Adrenal gland (tissue), 12 donors: ENCODE measurements around the gene EYS. TPM values are rescaled to one million over a fixed set of nuclear protein-coding genes. Genes with fewer than 3 reads are reported as not detected.

Source experiments
- DNase-seq, 7 donors: peaks; one replicate each; pipeline ENCODE4 v3.0.0-alpha.2; 2019 to 2020
- H3K27ac ChIP-seq, 5 donors: fragments of 200-600 bp; sonication (generic) in 4 of 5; 1 replicate in 3 of 5; 2 replicates in 2 of 5; pipeline versions ENCODE4 v1.5.1 to v1.8.0; 2016 to 2020; ENCODE audit warnings: mild to moderate bottlenecking in 1 of 5
- H3K27me3 ChIP-seq: fragments of 200-600 bp; 2 replicates; pipeline ENCODE4 v1.8.0; 2021
- H3K36me3 ChIP-seq, 2 donors: fragments of 200-600 bp; replicated peaks in 1 of 2; 1 replicate in 1 of 2; 2 replicates in 1 of 2; pipeline versions ENCODE4 v1.5.1 to v1.8.0; 2018 to 2022
- H3K4me1 ChIP-seq, 2 donors: fragments of 200-600 bp; replicated peaks in 1 of 2; 1 replicate in 1 of 2; 2 replicates in 1 of 2; pipeline versions ENCODE4 v1.5.1 to v1.8.0; 2018 to 2021
- H3K4me3 ChIP-seq, 4 donors: fragments of 200-600 bp; sonication (generic) in 3 of 4; one replicate each; pipeline ENCODE4 v1.5.1; 2016 to 2018
- H3K9me3 ChIP-seq, 3 donors: fragments of 200-600 bp; sonication (generic) in 1 of 3; replicated peaks in 1 of 3; 1 replicate in 2 of 3; 2 replicates in 1 of 3; pipeline versions ENCODE4 v1.5.1 to v1.8.0; 2016 to 2021
- POLR2A ChIP-seq, 2 donors: fragments of 450-650 bp; IDR thresholded peaks; one replicate each; pipeline ENCODE4 v1.6.1; 2017; ENCODE audit warnings: antibody characterized with exemption in 2 of 2, mild to moderate bottlenecking in 2 of 2, moderate library complexity in 1 of 2
- WGBS, 4 donors: extraction: QIAGEN DNeasy Blood & Tissue Kit in 2 of 4; methylation state at CpG; one replicate each; pipeline versions ENCODE4 v1.1.5 to v1.1.7; 2013 to 2017; 5-methylcytosine and 5-hydroxymethylcytosine counted together
- intact Hi-C, 2 donors: fragments of 100-400 bp; cut with DNase I; formaldehyde crosslinking; loops; one replicate each; pipeline versions ENCODE4 v1.14.1 to v1.15.0; 2022 to 2023
- polyA plus RNA-seq, 3 donors: library from polyadenylated mRNA; stranded (reverse); fragments of 200-250 nt in 2 of 3; fragments of 350-450 nt in 1 of 3; fragmentation: Illumina TruSeq in 1 of 3; extraction: RNeasy Lipid Tissue Mini Kit (QIAGEN cat#74804) in 1 of 3; gene quantifications; one replicate each; pipeline ENCODE4 v1.2.3, GENCODE V29; 2013 to 2014
- total RNA-seq, 9 donors: library from RNA; depleted of rRNA in 4 of 9; stranded (reverse); fragments of >200 nt in 4 of 9; fragments of 120-200 nt in 1 of 9; fragmentation: NEBNext Ultra II Directional in 1 of 9; extraction: Animal tissue kit (Norgen Biotek cat#: 25700) in 1 of 9; gene quantifications; one replicate each; pipeline versions ENCODE4 v1.1.0 to v1.2.4, GENCODE V29; 2013 to 2023
- TF ChIP-seq, protein P1 (sequence below), 6 experiments: fragments of 450-650 bp in 4 of 6; fragments of 200-600 bp in 2 of 6; sonication (generic) in 1 of 6; IDR thresholded peaks; 1 replicate in 5 of 6; 2 replicates in 1 of 6; pipeline versions ENCODE4 v1.5.1 to v1.8.0; 2016 to 2021; ENCODE audit warnings: antibody characterized with exemption in 6 of 6, mild to moderate bottlenecking in 2 of 6, moderate library complexity in 1 of 6
- donor health status: healthy with polysubstance abuse.
- donor health status: Bipolar disorder and iron deficiency.
- donor health status: DM: yes; HTN: yes; CAD: no.
- donor health status: DM: no; HTN: no; CAD: no.
- donor health status: DM: no; HTN: no; CAD: no.
- donor health status: DM: yes; HTN: yes; CAD: no.

EYS gene
- total and polyA plus RNA-seq, 12 donors, result 0.03 to 3.1 (median 0.18) TPM; not detected in 7

DNA sequence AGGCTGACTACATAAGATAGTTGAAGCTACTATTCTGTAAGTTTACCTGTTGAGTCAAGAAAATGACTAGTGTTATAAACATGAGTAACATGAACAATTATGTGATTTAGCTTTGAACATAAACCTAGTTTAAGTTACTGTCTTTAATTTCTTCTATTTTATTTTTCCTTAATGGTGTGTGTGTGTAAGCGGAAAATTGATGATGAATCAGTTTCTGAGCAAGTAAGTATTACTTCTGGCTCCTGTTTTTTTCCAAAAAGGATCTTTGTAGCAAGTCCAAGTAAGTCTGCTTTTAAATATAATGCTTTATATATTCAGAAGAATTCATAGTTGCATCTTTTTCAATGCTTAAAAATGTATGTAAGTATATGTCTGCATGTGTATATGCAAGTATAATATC is 786.8 kb downstream of the EYS start:
- Histone ChIP-seq H3K9me3 (no peaks in the 10 kb centered on the region), H3K36me3 (no peaks in the 10 kb centered on the region), H3K4me3 (no peak overlapping the region), H3K27ac (no peak overlapping the region), H3K4me1 (no peaks in the 10 kb centered on the region), H3K27me3 (no peaks in the 10 kb centered on the region)
- TF ChIP-seq POLR2A (IDR thresholded peaks at IDR 0.05), result no peak
- TF ChIP-seq, protein P1, sequence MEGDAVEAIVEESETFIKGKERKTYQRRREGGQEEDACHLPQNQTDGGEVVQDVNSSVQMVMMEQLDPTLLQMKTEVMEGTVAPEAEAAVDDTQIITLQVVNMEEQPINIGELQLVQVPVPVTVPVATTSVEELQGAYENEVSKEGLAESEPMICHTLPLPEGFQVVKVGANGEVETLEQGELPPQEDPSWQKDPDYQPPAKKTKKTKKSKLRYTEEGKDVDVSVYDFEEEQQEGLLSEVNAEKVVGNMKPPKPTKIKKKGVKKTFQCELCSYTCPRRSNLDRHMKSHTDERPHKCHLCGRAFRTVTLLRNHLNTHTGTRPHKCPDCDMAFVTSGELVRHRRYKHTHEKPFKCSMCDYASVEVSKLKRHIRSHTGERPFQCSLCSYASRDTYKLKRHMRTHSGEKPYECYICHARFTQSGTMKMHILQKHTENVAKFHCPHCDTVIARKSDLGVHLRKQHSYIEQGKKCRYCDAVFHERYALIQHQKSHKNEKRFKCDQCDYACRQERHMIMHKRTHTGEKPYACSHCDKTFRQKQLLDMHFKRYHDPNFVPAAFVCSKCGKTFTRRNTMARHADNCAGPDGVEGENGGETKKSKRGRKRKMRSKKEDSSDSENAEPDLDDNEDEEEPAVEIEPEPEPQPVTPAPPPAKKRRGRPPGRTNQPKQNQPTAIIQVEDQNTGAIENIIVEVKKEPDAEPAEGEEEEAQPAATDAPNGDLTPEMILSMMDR (IDR thresholded peaks at IDR 0.05), result no peak
- WGBS, 4 donors, result 92 to 96% (median 95%) methylated on average over 1 of the region's 1 CpG
- DNase-seq, result no peak
- intact Hi-C loops, result no loop called here

DNA sequence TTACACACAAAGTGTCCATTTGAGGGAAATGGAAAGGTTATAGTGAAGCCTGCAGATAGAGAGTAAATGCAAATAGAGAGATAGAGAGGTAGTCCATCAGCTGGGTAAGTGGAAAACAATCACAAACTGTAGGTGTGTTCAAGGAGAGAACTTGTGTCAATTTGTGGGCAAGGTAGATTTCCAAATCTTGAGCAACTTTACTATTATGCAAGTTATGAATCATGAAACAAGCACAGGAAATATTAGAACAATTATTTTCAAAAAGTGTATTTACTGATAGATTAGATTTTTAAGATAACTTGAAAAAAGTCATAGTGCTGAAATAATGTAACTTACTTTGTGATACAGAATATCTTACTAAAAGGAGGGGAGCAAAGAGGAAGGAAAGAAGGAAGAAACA is 792.9 kb downstream of the EYS start:
- H3K27me3 ChIP-seq, result no peaks in the 10 kb centered on the region
- no peak for TF ChIP-seq POLR2A (IDR thresholded peaks at IDR 0.05)
- TF ChIP-seq, protein P1 (IDR thresholded peaks at IDR 0.05), result no peak
- intact Hi-C loops, result no loop called here
- DNase-seq, result no peak
- no peaks in the 10 kb centered on the region for H3K9me3 ChIP-seq
- no peaks in the 10 kb centered on the region for H3K4me1 ChIP-seq
- no peak overlapping the region for H3K27ac ChIP-seq
- H3K36me3 ChIP-seq, result no peaks in the 10 kb centered on the region
- no peak overlapping the region for H3K4me3 ChIP-seq

DNA sequence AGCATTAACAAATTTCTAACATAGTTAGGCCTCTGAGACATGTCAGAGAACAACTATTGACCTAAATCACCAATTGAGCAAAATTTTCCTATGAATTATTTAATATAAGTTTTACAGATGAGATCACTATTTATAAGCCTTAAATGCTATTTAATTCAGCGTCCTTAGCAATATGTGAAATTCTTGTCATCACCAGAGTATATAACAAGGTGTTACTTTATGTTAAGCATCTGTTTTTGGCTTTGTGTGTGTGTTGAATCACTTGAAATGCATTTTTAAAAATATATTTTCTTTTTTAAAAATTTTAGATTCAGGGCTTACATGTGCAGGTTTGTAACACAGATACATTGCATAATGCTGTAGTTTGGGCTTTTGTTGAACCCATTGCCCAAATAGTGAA is 794.1 kb downstream of the EYS start:
- no peak overlapping the region for H3K4me3 ChIP-seq
- TF ChIP-seq, protein P1 (IDR thresholded peaks at IDR 0.05), result no peak
- TF ChIP-seq POLR2A (IDR thresholded peaks at IDR 0.05), result no peak
- intact Hi-C loops, result no loop called here
- H3K4me1 ChIP-seq, result no peaks in the 10 kb centered on the region
- no peaks in the 10 kb centered on the region for H3K27me3 ChIP-seq
- no peak for DNase-seq
- no peaks in the 10 kb centered on the region for H3K36me3 ChIP-seq
- no peak overlapping the region for H3K27ac ChIP-seq
- 82 to 92% (median 86%) methylated on average over 1 of the region's 1 CpG for WGBS, 4 donors
- H3K9me3 ChIP-seq, result no peaks in the 10 kb centered on the region

DNA sequence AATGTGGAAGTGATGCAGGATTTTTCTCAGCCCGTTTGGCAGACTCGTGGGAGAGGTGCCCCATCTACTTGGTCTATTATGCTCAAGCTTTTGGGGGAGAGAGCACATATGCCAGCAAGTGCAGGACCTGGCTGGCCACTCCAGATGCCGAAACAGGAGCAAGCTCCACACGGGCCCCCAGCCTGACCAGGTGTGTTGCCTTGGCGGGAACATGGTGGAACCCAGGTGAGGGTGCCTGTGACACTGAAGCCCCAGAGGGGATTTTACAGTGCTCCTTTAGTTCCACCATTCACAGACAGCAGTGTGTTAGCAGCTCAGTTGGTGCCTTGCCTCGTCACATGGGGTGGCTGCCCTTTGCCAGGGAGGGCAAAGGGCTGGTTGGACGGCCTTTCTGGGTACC is 798.9 kb downstream of the EYS start:
- TF ChIP-seq POLR2A (IDR thresholded peaks at IDR 0.05), result no peak
- TF ChIP-seq, protein P1 (IDR thresholded peaks at IDR 0.05), result no peak
- H3K4me3 ChIP-seq, result no peak overlapping the region
- H3K9me3 ChIP-seq, result no peaks in the 10 kb centered on the region
- H3K27me3 ChIP-seq, result no peaks in the 10 kb centered on the region
- 71 to 95% (median 83%) methylated on average over 3 to 7 of the region's 7 CpGs for WGBS, 4 donors
- no peaks in the 10 kb centered on the region for H3K4me1 ChIP-seq
- DNase-seq, result no peak
- no peaks in the 10 kb centered on the region for H3K36me3 ChIP-seq
- no peak overlapping the region for H3K27ac ChIP-seq
- intact Hi-C loops, result no loop called here
